K562 (cell line): Measurements from ENCODE around the gene MICALL2. TPM values are rescaled to one million over a fixed set of nuclear protein-coding genes. Genes with fewer than 3 reads are reported as not detected.

ENCODE experiments used
- ATAC-seq: fragments of 200-7000 bp; cut with Tn5 transposase; 3 replicates; pipeline ENCODE4 v1.9.1; 2020; ENCODE audit warnings: moderate library complexity
- BruUV-seq: library from RNA; stranded (reverse); fragments of 400-500 nt; replicated peaks from 2 replicates; lab custom pipeline; 2021; lab: Mats Ljungman, UMichigan
- CTCF ChIA-PET: fragments of 300-600 bp; formaldehyde crosslinking; extraction: SDS; loops from one replicate; lab custom pipeline; 2021; ENCODE audit warnings: low intra/inter-chr PET ratio; lab: Yijun Ruan, JAX
- POLR2A ChIA-PET: fragments of 300-600, 350-650 bp; sonication (Branson Sonifier 250); formaldehyde crosslinking; extraction: SDS; loops from one replicate; lab custom pipeline; 2021; ENCODE audit warnings: antibody characterized with exemption, inconsistent platforms; lab: Yijun Ruan, JAX
- DNase-seq, 4 experiments: peaks; one replicate each; pipeline versions ENCODE4 v3.0.0 to v3.0.0-alpha.2; 2011 to 2018; ENCODE audit warnings: low spot score in 3 of 4, mixed read lengths in 3 of 4; ENCODE audit errors: extremely low read depth in 1 of 4
- FAIRE-seq: peaks from 2 replicates; lab custom pipeline; 2011; peaks lifted over from hg19 to GRCh38; lab: Jason Lieb, UNC
- H2AFZ ChIP-seq: 2 replicates; pipeline ENCODE4 v1.6.0; 2011; ENCODE audit warnings: low read depth, low read length, control low read depth, inconsistent platforms
- H3K27ac ChIP-seq: fragments of 200-600 bp; 3 replicates; pipeline ENCODE4 v1.8.0; 2011; ENCODE audit warnings: low read depth, mild to moderate bottlenecking, control low read depth, inconsistent platforms, low read length, moderate library complexity, mixed read lengths; ENCODE audit errors: extremely low read depth
- H3K27me3 ChIP-seq, 2 experiments: fragments of 300-600 bp in 1 of 2; 2 replicates in 1 of 2; 3 replicates in 1 of 2; pipeline versions ENCODE4 v1.6.0 to v1.8.0; 2011; ENCODE audit warnings: inconsistent platforms in 2 of 2, low read length in 2 of 2, mild to moderate bottlenecking in 1 of 2, mixed read lengths in 1 of 2, moderate library complexity in 1 of 2; ENCODE audit not compliant: control insufficient read depth in 2 of 2, insufficient read depth in 2 of 2
- H3K36me3 ChIP-seq: fragments of 300-600 bp; 3 replicates; pipeline ENCODE4 v1.8.0; 2011; ENCODE audit warnings: mild to moderate bottlenecking, low read length, inconsistent platforms; ENCODE audit not compliant: control insufficient read depth, insufficient read depth
- H3K4me1 ChIP-seq, 2 experiments: fragments of 200-600 bp in 1 of 2; replicated peaks in 1 of 2; 2 replicates in 1 of 2; 3 replicates in 1 of 2; pipeline versions ENCODE4 v1.5.1 to v1.8.0; 2011; ENCODE audit warnings: inconsistent platforms in 2 of 2, low read length in 2 of 2, mild to moderate bottlenecking in 1 of 2, mixed read lengths in 1 of 2, moderate library complexity in 1 of 2; ENCODE audit not compliant: control insufficient read depth in 2 of 2, insufficient read depth in 2 of 2
- H3K4me2 ChIP-seq: 2 replicates; pipeline ENCODE4 v1.6.1; 2011; ENCODE audit warnings: low read length, control low read depth, inconsistent platforms, mixed read lengths; ENCODE audit not compliant: insufficient read depth
- H3K4me3 ChIP-seq: fragments of 200-600 bp; sonication (generic), shearing (Covaris generic); 2 replicates; pipeline ENCODE4 v1.5.1; 2016; ENCODE audit warnings: control low read depth, inconsistent platforms
- H3K79me2 ChIP-seq: fragments of 200-600 bp; 3 replicates; pipeline ENCODE4 v1.8.0; 2011; ENCODE audit warnings: low read length, inconsistent platforms; ENCODE audit not compliant: control insufficient read depth, insufficient read depth
- H3K9ac ChIP-seq, 2 experiments: 2 replicates each; pipeline versions ENCODE4 v1.6.0 to v1.6.1; 2011; ENCODE audit warnings: low read depth in 2 of 2, low read length in 2 of 2, control low read depth in 1 of 2, inconsistent platforms in 1 of 2, mild to moderate bottlenecking in 1 of 2, mixed read lengths in 1 of 2; ENCODE audit not compliant: insufficient read depth in 1 of 2
- H3K9me1 ChIP-seq: one replicate; pipeline ENCODE4 v1.6.0; 2011; ENCODE audit warnings: inconsistent platforms, mild to moderate bottlenecking, low read length, moderate library complexity; ENCODE audit not compliant: control insufficient read depth, insufficient read depth
- H3K9me3 ChIP-seq: replicated peaks from 2 replicates; pipeline ENCODE4 v1.5.1; 2011; ENCODE audit warnings: low read depth, low read length, inconsistent platforms; ENCODE audit not compliant: control insufficient read depth, insufficient read depth
- H4K20me1 ChIP-seq: replicated peaks from 2 replicates; pipeline ENCODE4 v1.6.1; 2011; ENCODE audit warnings: low read length, inconsistent platforms, mixed read lengths; ENCODE audit not compliant: control insufficient read depth, insufficient read depth
- BHLHE40 ChIP-seq: IDR thresholded peaks from 2 replicates; pipeline ENCODE4 v1.6.1; 2011; ENCODE audit warnings: low read length, improper control_type of control experiment
- EP300 ChIP-seq: IDR thresholded peaks from 2 replicates; pipeline ENCODE4 v1.6.1; 2012; ENCODE audit warnings: low read length, improper control_type of control experiment
- KAT8 ChIP-seq: fragments of 450-650 bp; IDR thresholded peaks from 2 replicates; pipeline ENCODE4 v1.6.1; 2016; ENCODE audit warnings: low read depth, mild to moderate bottlenecking
- MIER1 ChIP-seq: fragments of 450-650 bp; IDR thresholded peaks from 2 replicates; pipeline ENCODE4 v1.6.1; 2016; ENCODE audit warnings: antibody characterized with exemption, mild to moderate bottlenecking, low read depth
- MXI1 ChIP-seq: IDR thresholded peaks from 2 replicates; pipeline ENCODE4 v1.6.1; 2011; ENCODE audit warnings: low read depth, mild to moderate bottlenecking, improper control_type of control experiment, low read length
- POLR2G ChIP-seq: fragments of 200-400 bp; formaldehyde crosslinking; IDR thresholded peaks from 2 replicates; pipeline ENCODE4 v1.6.1; 2017; ENCODE audit warnings: low read depth, mild to moderate bottlenecking, antibody characterized with exemption, low read length, moderate library complexity
- PRMT5 ChIP-seq: sonication (generic); formaldehyde crosslinking; IDR thresholded peaks from 2 replicates; pipeline ENCODE4 v1.5.0; 2020; ENCODE audit warnings: missing genetic modification reagents
- RBM22 ChIP-seq: fragments of 200-400 bp; formaldehyde crosslinking; IDR thresholded peaks from 2 replicates; pipeline ENCODE4 v1.6.1; 2018; ENCODE audit warnings: low read length, low read depth; ENCODE audit not compliant: poor library complexity, severe bottlenecking
- SMARCB1 ChIP-seq: IDR thresholded peaks from 2 replicates; pipeline ENCODE4 v1.6.1; 2011; ENCODE audit warnings: improper control_type of control experiment, low read depth; ENCODE audit not compliant: insufficient read length
- ZC3H4 ChIP-seq: sonication (generic); formaldehyde crosslinking; IDR thresholded peaks from 2 replicates; pipeline ENCODE4 v1.9.0; 2021; ENCODE audit warnings: missing genetic modification reagents, borderline replicate concordance
- ZNF12 ChIP-seq: sonication (generic); formaldehyde crosslinking; IDR thresholded peaks from 2 replicates; pipeline ENCODE4 v1.4.0; 2020; ENCODE audit warnings: mild to moderate bottlenecking, missing genetic modification reagents
- WGBS: fragments of 100-300 bp; shearing (Covaris generic); methylation state at CpG from one replicate; pipeline ENCODE4 v1.1.6; 2016; ENCODE audit warnings: low coverage, mixed read lengths; ENCODE audit not compliant: insufficient coverage; ENCODE audit errors: missing lambda C conversion rate; 5-methylcytosine and 5-hydroxymethylcytosine counted together
- in situ Hi-C: fragments of 300-500 bp; cut with MboI; formaldehyde crosslinking; loops from 4 replicates; pipeline ENCODE4 v1.15.0; 2018; ENCODE audit warnings: inconsistent platforms, mixed read lengths
- intact Hi-C: fragments of 100-400 bp; cut with micrococcal nuclease; formaldehyde crosslinking; loops from 2 replicates; pipeline ENCODE4 v1.14.2; 2022
- polyA plus RNA-seq, 8 experiments: library from polyadenylated mRNA; depleted of rRNA in 4 of 8; stranded (reverse) in 5 of 8; unstranded in 3 of 8; fragments of >200 nt; fragmentation: Nextera tagmentation in 2 of 8; fragmentation: Illumina TruSeq in 1 of 8; extraction: Ambion mirVana in 2 of 8; extraction: Trizol in 1 of 8; gene quantifications; 2 replicates each; pipeline versions ENCODE4 v1.2.1 to v1.2.3, GENCODE V29; 2011 to 2014; ENCODE audit warnings: inconsistent platforms in 1 of 8, missing spikeins in 1 of 8
- total RNA-seq, 7 experiments: library from RNA; depleted of rRNA in 6 of 7; stranded (reverse); fragments of >200 nt in 6 of 7; fragmentation: Illumina TruSeq in 2 of 7; extraction: Trizol in 2 of 7; gene quantifications; 2 replicates each; pipeline versions ENCODE4 v1.2.1 to v1.2.3, GENCODE V29; 2011 to 2021; ENCODE audit warnings: low replicate concordance in 1 of 7
- TF ChIP-seq, protein P1 (sequence below): sonication (generic); formaldehyde crosslinking; IDR thresholded peaks from 2 replicates; pipeline ENCODE4 v1.8.0; 2022; ENCODE audit warnings: missing genetic modification reagents, mild to moderate bottlenecking, moderate library complexity, borderline replicate concordance
- TF ChIP-seq, protein P2 (sequence below): fragments of 250-450 bp; sonication (Bioruptor Pico); IDR thresholded peaks from 2 replicates; pipeline ENCODE4 v1.8.0; 2021; ENCODE audit warnings: mild to moderate bottlenecking, moderate library complexity

Gene MICALL2
- total and polyA plus RNA-seq, 9 of the 15 experiments (the other 6 are each of a cell fraction or from before 2014, with no cell fraction given), result 1.8 to 103 (median 17.0) TPM

DNA sequence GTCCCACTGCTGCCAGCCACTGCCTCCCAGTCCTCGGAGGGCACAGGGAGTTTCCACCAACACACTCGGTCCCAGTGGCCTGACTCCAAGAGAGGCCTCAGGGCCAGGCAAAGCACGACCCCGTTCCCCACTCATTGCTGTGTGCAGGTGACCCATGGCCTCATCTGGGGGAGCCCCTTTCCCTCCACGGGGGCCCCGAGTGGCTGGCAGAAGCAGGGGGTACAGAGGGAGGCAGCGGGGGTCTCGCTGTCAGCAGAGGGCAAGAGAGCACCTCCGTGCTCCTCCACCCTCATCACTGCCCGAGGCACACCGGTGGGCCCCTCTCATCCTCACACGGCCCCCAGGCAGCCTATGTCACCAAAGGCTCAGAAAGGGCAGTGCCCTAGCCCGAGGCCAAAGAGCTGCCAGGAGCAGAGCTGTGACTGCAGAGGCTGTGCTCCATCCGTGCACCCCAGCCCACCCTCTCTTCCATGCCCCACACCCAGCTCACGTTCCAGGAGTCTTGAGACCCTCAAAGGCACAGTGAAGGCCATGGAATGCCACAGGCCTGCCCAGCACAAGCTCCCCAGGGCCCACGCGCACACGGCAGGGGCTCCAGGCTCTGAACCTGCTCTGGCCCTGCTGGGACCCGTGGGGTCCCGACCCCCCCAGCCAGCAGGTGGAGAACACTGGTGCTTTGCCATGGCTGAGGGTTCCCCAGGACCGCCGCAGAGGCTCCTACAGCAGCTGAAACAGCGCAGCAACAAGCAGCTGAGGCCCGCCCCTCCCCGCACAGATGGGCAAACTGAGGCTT lies 25.9 kb downstream of the MICALL2 start:
- H3K9me3 ChIP-seq, result no peaks in the 10 kb centered on the region
- ChIA-PET CTCF (interaction anchor here (0.6 to 2.2 kb wide), 5 partner anchors 40 to 439 kb away, joined by 3 to 13 read pairs (median 5); no protein-coding TSS in a partner anchor), POLR2A (interaction anchor here (1.1 kb wide), 1 partner anchor 16 kb away, joined by 3 read pairs; no protein-coding TSS in a partner anchor)
- peaks cover 39% of the 10 kb centered on the region; the same call in 1 of the 3 replicates for H3K36me3 ChIP-seq
- no peaks in the 10 kb centered on the region for H3K27me3 ChIP-seq
- H3K4me1 ChIP-seq, result peaks cover 6 to 70% of the 10 kb centered on the region in 2 experiments; a peak in 3 of 5 replicates
- BruUV-seq, result no TSS peak
- peaks cover 12% of the 10 kb centered on the region; the same call in 1 of the 2 replicates for H4K20me1 ChIP-seq
- in situ Hi-C loops (loop anchor here (5.0 kb wide), 1 partner anchor 34 kb away; no protein-coding TSS in a partner anchor), intact Hi-C loops (loop anchor here (2.0 kb wide), 1 partner anchor 41 kb away; no protein-coding TSS in a partner anchor)
- FAIRE-seq (no peak), ATAC-seq (no peak), DNase-seq (no peak)
- H2AFZ ChIP-seq, result no peak overlapping the region
- H3K4me3 ChIP-seq, result no peak overlapping the region
- peak overlapping the region in 1 of 2 experiments; percentile 66; a peak in 2 of 4 replicates for H3K9ac ChIP-seq
- 77% methylated on average over 25 of the region's 25 CpGs for WGBS
- H3K9me1 ChIP-seq, result peaks cover 3% of the 10 kb centered on the region
- H3K79me2 ChIP-seq, result no peaks in the 10 kb centered on the region
- no peak for TF ChIP-seq MIER1
- no peak for TF ChIP-seq ZC3H4 (CRISPR knock-in tag)
- TF ChIP-seq KAT8, result no peak
- TF ChIP-seq BHLHE40, result no peak
- TF ChIP-seq, protein P1, sequence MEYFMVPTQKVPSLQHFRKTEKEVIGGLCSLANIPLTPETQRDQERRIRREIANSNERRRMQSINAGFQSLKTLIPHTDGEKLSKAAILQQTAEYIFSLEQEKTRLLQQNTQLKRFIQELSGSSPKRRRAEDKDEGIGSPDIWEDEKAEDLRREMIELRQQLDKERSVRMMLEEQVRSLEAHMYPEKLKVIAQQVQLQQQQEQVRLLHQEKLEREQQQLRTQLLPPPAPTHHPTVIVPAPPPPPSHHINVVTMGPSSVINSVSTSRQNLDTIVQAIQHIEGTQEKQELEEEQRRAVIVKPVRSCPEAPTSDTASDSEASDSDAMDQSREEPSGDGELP (CRISPR knock-in tag), result 0 out of 2 replicates have a peak, but pooled peaks have one; percentile 9
- peak; percentile 16 for TF ChIP-seq RBM22
- TF ChIP-seq POLR2G, result peak; percentile 25; the same call in 1 of the 2 replicates
- no peak for TF ChIP-seq PRMT5 (CRISPR knock-in tag)
- TF ChIP-seq, protein P2, sequence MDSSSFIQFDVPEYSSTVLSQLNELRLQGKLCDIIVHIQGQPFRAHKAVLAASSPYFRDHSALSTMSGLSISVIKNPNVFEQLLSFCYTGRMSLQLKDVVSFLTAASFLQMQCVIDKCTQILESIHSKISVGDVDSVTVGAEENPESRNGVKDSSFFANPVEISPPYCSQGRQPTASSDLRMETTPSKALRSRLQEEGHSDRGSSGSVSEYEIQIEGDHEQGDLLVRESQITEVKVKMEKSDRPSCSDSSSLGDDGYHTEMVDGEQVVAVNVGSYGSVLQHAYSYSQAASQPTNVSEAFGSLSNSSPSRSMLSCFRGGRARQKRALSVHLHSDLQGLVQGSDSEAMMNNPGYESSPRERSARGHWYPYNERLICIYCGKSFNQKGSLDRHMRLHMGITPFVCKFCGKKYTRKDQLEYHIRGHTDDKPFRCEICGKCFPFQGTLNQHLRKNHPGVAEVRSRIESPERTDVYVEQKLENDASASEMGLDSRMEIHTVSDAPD, result no peak
- TF ChIP-seq EP300, result no peak
- no peak for TF ChIP-seq SMARCB1
- TF ChIP-seq MXI1, result no peak
- TF ChIP-seq ZNF12, result no peak
- no peak overlapping the region for H3K4me2 ChIP-seq
- H3K27ac ChIP-seq, result no peak overlapping the region
